GM23248 (cell line): Measurements from ENCODE around the gene PRKCB. TPM values are rescaled to one million over a fixed set of nuclear protein-coding genes. Genes with fewer than 3 reads are reported as not detected.

Experiments used
- DNase-seq: peaks from one replicate; pipeline ENCODE4 v3.0.0-alpha.2; 2015
- H2AFZ ChIP-seq: fragments of 200-600 bp; sonication (generic); 2 replicates; pipeline ENCODE4 v1.6.1; 2016; ENCODE audit warnings: antibody characterized with exemption
- H3F3A ChIP-seq: fragments of 200-600 bp; sonication (generic); 2 replicates; pipeline ENCODE4 v1.6.1; 2016; ENCODE audit warnings: mild to moderate bottlenecking, antibody characterized with exemption, mixed run types; ENCODE audit not compliant: insufficient read depth
- H3K27ac ChIP-seq: fragments of 200-600 bp; sonication (generic); 2 replicates; pipeline ENCODE4 v1.5.1; 2016; ENCODE audit warnings: mild to moderate bottlenecking
- H3K27me3 ChIP-seq: fragments of 200-600 bp; sonication (generic); replicated peaks from 2 replicates; pipeline ENCODE4 v1.6.1; 2016; ENCODE audit warnings: mild to moderate bottlenecking; ENCODE audit not compliant: insufficient read depth
- H3K36me3 ChIP-seq: fragments of 200-600 bp; sonication (generic); 2 replicates; pipeline ENCODE4 v1.6.1; 2016; ENCODE audit warnings: low read depth, mild to moderate bottlenecking
- H3K4me1 ChIP-seq: fragments of 200-600 bp; sonication (generic); 2 replicates; pipeline ENCODE4 v1.6.1; 2016; ENCODE audit warnings: mild to moderate bottlenecking; ENCODE audit not compliant: insufficient read depth
- H3K4me2 ChIP-seq: fragments of 200-600 bp; sonication (generic); one replicate; pipeline ENCODE4 v1.6.1; 2016; ENCODE audit warnings: mild to moderate bottlenecking; ENCODE audit not compliant: unreplicated experiment
- H3K4me3 ChIP-seq: fragments of 200-600 bp; sonication (generic); 2 replicates; pipeline ENCODE4 v1.5.1; 2016; ENCODE audit warnings: mild to moderate bottlenecking
- H3K79me2 ChIP-seq: fragments of 200-600 bp; sonication (generic); 2 replicates; pipeline ENCODE4 v1.6.1; 2016; ENCODE audit warnings: mild to moderate bottlenecking; ENCODE audit not compliant: insufficient read depth
- H3K9ac ChIP-seq: fragments of 200-600 bp; sonication (generic); 2 replicates; pipeline ENCODE4 v1.6.1; 2016; ENCODE audit warnings: mild to moderate bottlenecking
- H3K9me2 ChIP-seq: fragments of 200-600 bp; sonication (generic); 2 replicates; pipeline ENCODE4 v1.6.1; 2016; ENCODE audit warnings: mixed run types, mild to moderate bottlenecking, moderate library complexity; ENCODE audit not compliant: insufficient read depth
- H3K9me3 ChIP-seq: fragments of 200-600 bp; sonication (generic); one replicate; pipeline ENCODE4 v1.6.1; 2017; ENCODE audit warnings: low read depth
- H4K20me1 ChIP-seq: fragments of 200-600 bp; sonication (generic); 2 replicates; pipeline ENCODE4 v1.6.0; 2016; ENCODE audit not compliant: insufficient read depth
- EZH2 ChIP-seq: fragments of 200-600 bp; sonication (generic); IDR thresholded peaks from 2 replicates; pipeline ENCODE4 v1.6.1; 2018; ENCODE audit warnings: antibody characterized with exemption, mild to moderate bottlenecking; ENCODE audit not compliant: insufficient read depth, poor library complexity, severe bottlenecking
- EZH2phosphoT487 ChIP-seq: fragments of 200-600 bp; sonication (generic); IDR thresholded peaks from 2 replicates; pipeline ENCODE4 v1.6.1; 2018; ENCODE audit warnings: antibody characterized with exemption, moderate library complexity, mild to moderate bottlenecking, low read depth; ENCODE audit not compliant: insufficient read depth
- WGBS, 2 experiments: methylation state at CpG; one replicate each; pipeline ENCODE4 v1.1.6; 2015 to 2017; ENCODE audit warnings: low lambda C conversion rate in 2 of 2, low coverage in 1 of 2; ENCODE audit errors: missing lambda C conversion rate in 2 of 2; 5-methylcytosine and 5-hydroxymethylcytosine counted together
- in situ Hi-C: fragments of 300-500 bp; cut with MboI; formaldehyde crosslinking; loops from 2 replicates; pipeline ENCODE4 v1.15.0; 2020
- polyA plus RNA-seq: library from polyadenylated mRNA; unstranded; fragments of >200 nt; fragmentation: Nextera tagmentation; extraction: Ambion mirVana; gene quantifications from 2 replicates; pipeline ENCODE4 v1.2.1, GENCODE V29; 2016
- total RNA-seq: library from RNA; depleted of rRNA; stranded (reverse); fragments of >200 nt; shearing (Covaris generic); gene quantifications from 2 replicates; pipeline ENCODE4 v1.2.3, GENCODE V29; 2014

The PRKCB gene
- total and polyA plus RNA-seq, 2 experiments from 2014 or later, result not detected

GRCh38 chr16:23996258-23996955, 160.6 kb downstream of the PRKCB start:
- no peak for TF ChIP-seq EZH2phosphoT487
- TF ChIP-seq EZH2, result no peak
- Histone ChIP-seq H4K20me1 (no peaks in the 10 kb centered on the region), H3F3A (no peaks in the 10 kb centered on the region), H3K4me2 (no peak overlapping the region), H3K27ac (no peak overlapping the region), H3K79me2 (no peaks in the 10 kb centered on the region), H3K27me3 (no peaks in the 10 kb centered on the region), H3K9me3 (no peaks in the 10 kb centered on the region), H2AFZ (no peak overlapping the region), H3K9me2 (no peaks in the 10 kb centered on the region), H3K4me3 (no peak overlapping the region), H3K36me3 (no peaks in the 10 kb centered on the region), H3K9ac (no peak overlapping the region), H3K4me1 (no peaks in the 10 kb centered on the region)
- in situ Hi-C loops, result no loop called here
- DNase-seq, result no peak
- WGBS, 2 experiments, result 23 to 24% methylated on average over 4 of the region's 4 CpGs

- Histone ChIP-seq H3K9me3 (no peaks in the 10 kb centered on the region), H4K20me1 (no peaks in the 10 kb centered on the region), H3K4me3 (no peak overlapping the region), H3K79me2 (no peaks in the 10 kb centered on the region), H2AFZ (no peak overlapping the region), H3K9me2 (no peaks in the 10 kb centered on the region), H3K4me1 (no peaks in the 10 kb centered on the region), H3F3A (no peaks in the 10 kb centered on the region), H3K9ac (no peak overlapping the region), H3K27me3 (no peaks in the 10 kb centered on the region), H3K36me3 (no peaks in the 10 kb centered on the region), H3K4me2 (no peak overlapping the region), H3K27ac (no peak overlapping the region)
- TF ChIP-seq EZH2 (no peak), EZH2phosphoT487 (no peak)
- no peak for DNase-seq
- in situ Hi-C loops, result no loop called here
These were observed 163.0 kb downstream of the PRKCB start for GRCh38 chr16:23998771-23999170.

- Histone ChIP-seq H3K4me2 (no peak overlapping the region), H3K79me2 (no peaks in the 10 kb centered on the region), H3K27me3 (no peaks in the 10 kb centered on the region), H3K4me1 (no peaks in the 10 kb centered on the region), H3K9ac (no peak overlapping the region), H3K36me3 (no peaks in the 10 kb centered on the region), H3K4me3 (no peak overlapping the region), H4K20me1 (no peaks in the 10 kb centered on the region), H3F3A (no peaks in the 10 kb centered on the region), H3K9me3 (no peaks in the 10 kb centered on the region), H3K27ac (no peak overlapping the region), H3K9me2 (no peaks in the 10 kb centered on the region), H2AFZ (no peak overlapping the region)
- TF ChIP-seq EZH2, result no peak
- TF ChIP-seq EZH2phosphoT487, result no peak
- DNase-seq, result no peak
- WGBS, 2 experiments, result 36 to 39% methylated on average over 4 of the region's 4 CpGs
- in situ Hi-C loops, result no loop called here
These were observed 163.9 kb downstream of the PRKCB start for GRCh38 chr16:23999663-24000062.

- TF ChIP-seq EZH2 (no peak), EZH2phosphoT487 (no peak)
- Histone ChIP-seq H4K20me1 (no peaks in the 10 kb centered on the region), H2AFZ (no peak overlapping the region), H3K36me3 (no peaks in the 10 kb centered on the region), H3F3A (no peaks in the 10 kb centered on the region), H3K4me1 (no peaks in the 10 kb centered on the region), H3K4me2 (no peak overlapping the region), H3K9ac (no peak overlapping the region), H3K27me3 (no peaks in the 10 kb centered on the region), H3K27ac (no peak overlapping the region), H3K79me2 (no peaks in the 10 kb centered on the region), H3K9me3 (no peaks in the 10 kb centered on the region), H3K9me2 (no peaks in the 10 kb centered on the region), H3K4me3 (no peak overlapping the region)
- in situ Hi-C loops, result no loop called here
- WGBS, 2 experiments, result 12 to 14% methylated on average over 1 of the region's 1 CpG
- DNase-seq, result no peak
These were observed 165.9 kb downstream of the PRKCB start for GRCh38 chr16:24001710-24002109.

GRCh38 chr16:24002619-24003018, 166.8 kb downstream of the PRKCB start:
- 30 to 34% methylated on average over 4 of the region's 4 CpGs for WGBS, 2 experiments
- no peaks in the 10 kb centered on the region for H3K79me2 ChIP-seq
- no peak overlapping the region for H3K9ac ChIP-seq
- no peaks in the 10 kb centered on the region for H4K20me1 ChIP-seq
- no peak overlapping the region for H2AFZ ChIP-seq
- no peak overlapping the region for H3K4me2 ChIP-seq
- H3K4me1 ChIP-seq, result no peaks in the 10 kb centered on the region
- H3K9me2 ChIP-seq, result no peaks in the 10 kb centered on the region
- no peaks in the 10 kb centered on the region for H3K9me3 ChIP-seq
- H3F3A ChIP-seq, result no peaks in the 10 kb centered on the region
- TF ChIP-seq EZH2phosphoT487, result no peak
- no peak for TF ChIP-seq EZH2
- H3K27ac ChIP-seq, result no peak overlapping the region
- no peak for DNase-seq
- in situ Hi-C loops, result no loop called here
- H3K36me3 ChIP-seq, result no peaks in the 10 kb centered on the region
- H3K27me3 ChIP-seq, result no peaks in the 10 kb centered on the region
- no peak overlapping the region for H3K4me3 ChIP-seq
